ENCODE measurements around the gene DDIAS. TPM values are rescaled to one million over a fixed set of nuclear protein-coding genes. Genes with fewer than 3 reads are reported as not detected.

Gene DDIAS
- total RNA-seq, 1 experiment from 2014 or later, result 12.4 TPM

- no peaks in the 10 kb centered on the region for H3K36me3 ChIP-seq (ENCODE audit: low read depth)
- no peaks in the 10 kb centered on the region for H4K20me1 ChIP-seq (ENCODE audit: insufficient read depth)
- H3K4me1 ChIP-seq (replicated peaks; ENCODE audit: insufficient read depth), result peaks cover 35% of the 10 kb centered on the region
- no TSS peak for BruUV-seq (replicated peaks)
- H3K9me3 ChIP-seq (ENCODE audit: insufficient read depth, low read depth), result no peaks in the 10 kb centered on the region
- intact Hi-C loops (cut with micrococcal nuclease; ENCODE audit: unreplicated experiment), result no loop called here
- no peak overlapping the region for H2AFZ ChIP-seq
- no peak for DNase-seq
- ChIA-PET POLR2A (ENCODE audit: unreplicated experiment) (no interaction called here), CTCF (interaction anchor here (0.6 kb wide), 2 partner anchors 325 to 349 kb away, joined by 3 read pairs; no protein-coding TSS in a partner anchor)
- TF ChIP-seq CTCF (conservative IDR thresholded peaks at IDR 0.05), result no peak
- no peak for TF ChIP-seq EZH2 (IDR thresholded peaks at IDR 0.05; ENCODE audit: low read depth)
- H3K79me2 ChIP-seq (ENCODE audit: low read depth), result no peaks in the 10 kb centered on the region
- H3K9me2 ChIP-seq (ENCODE audit: insufficient read depth), result no peaks in the 10 kb centered on the region
- H3K4me2 ChIP-seq, result no peak overlapping the region
- peaks cover 23% of the 10 kb centered on the region for H3F3A ChIP-seq (ENCODE audit: insufficient read depth, low read depth)
- H3K4me3 ChIP-seq, result no peak overlapping the region
- H3K27me3 ChIP-seq (ENCODE audit: insufficient read depth, low read depth), result no peaks in the 10 kb centered on the region
- H3K27ac ChIP-seq, result no peak overlapping the region
These were observed 45.9 kb upstream of the DDIAS start for GRCh38 chr11:82855616-82856015.

GRCh38 chr11:82857145-82857544 is 44.4 kb upstream of the DDIAS start:
- intact Hi-C loops (cut with micrococcal nuclease; ENCODE audit: unreplicated experiment), result no loop called here
- H3K27me3 ChIP-seq (ENCODE audit: insufficient read depth, low read depth), result no peaks in the 10 kb centered on the region
- H3K4me2 ChIP-seq, result no peak overlapping the region
- H3K9me2 ChIP-seq (ENCODE audit: insufficient read depth), result no peaks in the 10 kb centered on the region
- TF ChIP-seq CTCF (conservative IDR thresholded peaks at IDR 0.05) (no peak), EZH2 (IDR thresholded peaks at IDR 0.05; ENCODE audit: low read depth) (no peak)
- no peaks in the 10 kb centered on the region for H3K36me3 ChIP-seq (ENCODE audit: low read depth)
- H3K9me3 ChIP-seq (ENCODE audit: insufficient read depth, low read depth), result no peaks in the 10 kb centered on the region
- no peak overlapping the region for H2AFZ ChIP-seq
- BruUV-seq (replicated peaks), result no TSS peak
- ChIA-PET POLR2A (ENCODE audit: unreplicated experiment) (no interaction called here), CTCF (no interaction called here)
- no peak overlapping the region for H3K4me3 ChIP-seq
- H3K27ac ChIP-seq, result no peak overlapping the region
- H3K4me1 ChIP-seq (replicated peaks; ENCODE audit: insufficient read depth), result peaks cover 35% of the 10 kb centered on the region
- no peaks in the 10 kb centered on the region for H4K20me1 ChIP-seq (ENCODE audit: insufficient read depth)
- H3F3A ChIP-seq (ENCODE audit: insufficient read depth, low read depth), result peaks cover 23% of the 10 kb centered on the region
- H3K79me2 ChIP-seq (ENCODE audit: low read depth), result no peaks in the 10 kb centered on the region
- no peak for DNase-seq

GRCh38 chr11:82858133-82858532 is 43.4 kb upstream of the DDIAS start:
- H3F3A ChIP-seq (ENCODE audit: insufficient read depth, low read depth), result peaks cover 23% of the 10 kb centered on the region
- ChIA-PET POLR2A (ENCODE audit: unreplicated experiment) (no interaction called here), CTCF (no interaction called here)
- peak overlapping the region; percentile 45; the same call in 1 of the 2 replicates for H2AFZ ChIP-seq
- no peaks in the 10 kb centered on the region for H3K9me3 ChIP-seq (ENCODE audit: insufficient read depth, low read depth)
- TF ChIP-seq EZH2 (IDR thresholded peaks at IDR 0.05; ENCODE audit: low read depth) (no peak), CTCF (conservative IDR thresholded peaks at IDR 0.05) (no peak)
- DNase-seq, result no peak
- no peaks in the 10 kb centered on the region for H3K9me2 ChIP-seq (ENCODE audit: insufficient read depth)
- no peaks in the 10 kb centered on the region for H3K79me2 ChIP-seq (ENCODE audit: low read depth)
- H4K20me1 ChIP-seq (ENCODE audit: insufficient read depth), result no peaks in the 10 kb centered on the region
- peak overlapping the region; percentile 3; the same call in 1 of the 2 replicates for H3K4me3 ChIP-seq
- H3K27ac ChIP-seq, result peak overlapping the region; percentile 76
- intact Hi-C loops (cut with micrococcal nuclease; ENCODE audit: unreplicated experiment), result loop anchor here (2.0 kb wide), 1 partner anchor 43 kb away; the partner anchor contains the start of genes DDIAS and PRCP
- H3K36me3 ChIP-seq (ENCODE audit: low read depth), result no peaks in the 10 kb centered on the region
- peak overlapping the region; percentile 67 for H3K4me2 ChIP-seq
- H3K27me3 ChIP-seq (ENCODE audit: insufficient read depth, low read depth), result no peaks in the 10 kb centered on the region
- peaks cover 35% of the 10 kb centered on the region for H3K4me1 ChIP-seq (replicated peaks; ENCODE audit: insufficient read depth)
- BruUV-seq (replicated peaks), result no TSS peak

All from PC-9 (cell line).